Stimulated activated CD8-positive, alpha-beta memory T cell treated with anti-CD3 and anti-CD28 coated beads, Interleukin-2, amount 100 ng/mL, for 48 hours (primary cell): ENCODE measurements around the gene KCNIP1.

Experiments used
- DNase-seq, 2 donors: peaks; one replicate each; pipeline ENCODE4 v3.0.0-alpha.2; 2020; ENCODE audit warnings: low read depth in 2 of 2

Gene KCNIP1

DNA sequence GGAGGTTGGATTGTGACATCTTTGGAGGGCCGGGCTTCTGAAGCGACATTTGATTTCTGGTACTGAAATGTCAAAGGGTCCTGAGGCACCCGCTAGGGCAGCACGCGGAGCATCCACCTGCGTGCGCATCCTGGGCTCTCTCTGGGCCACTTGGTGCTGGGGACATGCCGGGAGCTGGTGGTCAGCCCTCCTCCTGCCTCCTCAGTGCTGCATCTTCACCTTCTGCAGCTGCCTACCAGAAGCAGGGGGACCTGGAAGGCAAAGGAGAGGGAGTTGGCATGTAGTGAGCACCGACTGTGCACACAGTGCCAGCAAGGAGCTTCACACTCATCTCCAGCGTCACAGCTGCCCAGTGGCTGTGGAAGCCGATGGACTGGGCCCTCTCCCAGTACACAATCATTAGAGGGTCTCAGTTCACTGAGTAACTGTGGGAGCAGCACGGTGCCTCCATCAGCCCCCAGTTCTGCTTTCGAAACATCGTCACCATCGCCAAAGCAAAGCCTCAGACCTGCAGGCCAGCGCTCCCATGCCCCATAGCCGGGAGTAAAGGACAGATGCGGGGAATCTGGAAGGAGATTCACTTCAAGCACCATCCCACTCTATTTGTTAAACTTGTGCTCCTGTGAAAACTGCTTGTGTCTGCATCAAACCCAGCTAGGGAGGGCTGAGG lies 138.4 kb downstream of the KCNIP1 start:
- DNase-seq = no peak

DNA sequence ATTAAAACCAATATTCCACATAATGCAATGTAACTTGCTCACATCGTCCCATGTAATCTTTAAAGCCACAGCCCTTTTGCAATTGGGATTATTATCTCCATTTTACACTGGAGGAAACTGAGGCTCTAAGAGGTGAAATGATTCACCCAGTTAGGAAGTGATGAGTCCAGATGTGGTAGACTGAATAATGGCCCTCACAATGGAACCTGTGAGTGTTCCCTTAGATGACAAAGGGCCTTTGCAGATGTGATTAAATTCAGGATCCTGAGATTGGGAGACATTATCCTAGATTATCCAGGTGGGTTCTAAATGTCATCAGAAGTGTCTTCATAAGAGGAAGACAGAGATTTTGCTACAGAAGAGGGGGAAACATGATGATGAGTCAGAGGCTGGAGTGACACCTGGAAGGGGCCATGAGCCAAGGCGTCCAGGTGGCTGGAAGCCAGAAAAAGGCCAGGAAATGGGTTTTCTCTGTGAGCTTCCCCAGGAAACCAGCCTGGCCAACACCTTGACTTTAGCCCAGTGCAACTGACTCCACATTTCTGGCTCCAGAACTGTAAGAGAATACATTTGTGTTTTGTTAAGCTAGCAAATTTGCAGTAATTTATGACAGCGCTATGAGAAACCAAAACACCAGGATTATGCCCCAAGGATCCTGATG lies 139.1 kb downstream of the KCNIP1 start:
- no peak for DNase-seq

DNA sequence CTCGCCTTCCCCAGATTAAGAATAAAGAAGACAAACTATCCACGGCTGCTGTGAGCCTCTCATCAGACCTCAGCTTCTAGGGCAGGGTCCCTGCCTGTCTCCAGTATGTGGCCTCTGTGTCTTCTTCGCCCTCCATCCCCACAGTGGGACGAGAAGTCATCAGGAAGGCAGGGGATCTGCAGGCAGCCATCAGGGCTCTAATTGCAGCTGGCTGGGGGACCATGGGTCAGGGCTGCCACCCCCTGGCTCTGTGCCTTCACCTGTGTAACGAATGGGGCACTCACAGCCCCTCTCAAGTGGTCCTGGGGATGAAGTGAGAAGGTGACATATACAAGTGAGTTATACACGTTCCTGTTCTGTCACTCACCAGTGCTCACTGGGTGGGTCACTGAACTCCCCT lies 139.8 kb downstream of the KCNIP1 start:
- DNase-seq = no peak

DNA sequence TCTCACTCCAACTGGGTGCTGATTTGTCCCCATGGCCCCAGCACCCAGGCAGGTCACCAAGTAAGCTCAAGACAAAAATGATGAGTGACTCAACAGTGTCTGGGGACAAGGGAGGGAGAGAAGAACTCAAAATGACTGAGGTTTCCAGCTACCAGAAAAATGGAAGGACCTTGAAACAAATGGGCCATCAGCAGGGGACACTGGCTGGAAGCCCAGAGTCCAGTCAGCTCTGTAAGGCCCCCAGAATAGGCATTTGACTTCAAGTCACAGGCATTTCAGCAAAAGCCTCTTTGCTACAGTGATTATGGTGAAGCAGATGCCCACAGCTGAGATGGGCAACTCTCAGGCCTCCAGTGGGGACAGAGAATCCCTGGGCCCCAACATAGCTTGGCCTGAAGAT lies 140.7 kb downstream of the KCNIP1 start:
- no peak for DNase-seq

DNA sequence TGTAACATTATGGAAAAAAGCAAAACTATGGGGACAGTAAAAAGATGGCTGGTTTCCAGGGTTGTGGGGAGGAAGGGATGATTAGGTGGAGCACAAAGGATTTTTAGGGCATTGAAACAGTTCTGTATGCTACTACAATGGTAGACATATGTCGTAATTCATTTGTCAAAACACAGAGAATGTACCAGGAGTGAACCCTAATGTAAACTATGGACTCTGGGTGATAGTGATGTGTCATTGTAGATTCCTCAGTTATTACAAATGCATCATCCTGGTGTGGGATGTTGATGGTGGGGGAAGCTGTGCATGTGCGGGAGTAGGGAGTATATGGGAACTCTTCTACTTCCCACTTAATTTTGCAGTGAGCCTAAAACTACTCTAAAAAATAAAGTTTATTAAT lies 144.7 kb downstream of the KCNIP1 start:
- no peak for DNase-seq

DNA sequence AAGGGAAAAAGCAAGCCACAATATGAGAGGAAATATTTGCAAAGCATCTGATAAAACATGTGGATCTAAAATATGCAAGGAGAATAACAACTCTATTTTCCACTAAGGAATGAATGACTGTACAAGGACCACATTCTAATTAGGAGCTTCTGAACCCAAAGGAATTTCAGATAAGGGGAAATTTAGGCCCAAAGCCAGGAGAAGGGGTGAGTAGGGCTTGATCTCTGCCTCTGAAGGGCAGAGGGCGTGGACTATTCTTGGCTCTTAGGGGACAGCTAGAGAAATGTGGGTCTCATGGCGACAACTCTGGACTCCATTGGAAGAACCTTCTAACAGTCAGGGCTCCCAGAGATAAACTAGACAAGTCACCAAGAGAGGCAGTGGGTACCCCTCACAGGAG lies 147.0 kb downstream of the KCNIP1 start:
- DNase-seq = no peak

DNA sequence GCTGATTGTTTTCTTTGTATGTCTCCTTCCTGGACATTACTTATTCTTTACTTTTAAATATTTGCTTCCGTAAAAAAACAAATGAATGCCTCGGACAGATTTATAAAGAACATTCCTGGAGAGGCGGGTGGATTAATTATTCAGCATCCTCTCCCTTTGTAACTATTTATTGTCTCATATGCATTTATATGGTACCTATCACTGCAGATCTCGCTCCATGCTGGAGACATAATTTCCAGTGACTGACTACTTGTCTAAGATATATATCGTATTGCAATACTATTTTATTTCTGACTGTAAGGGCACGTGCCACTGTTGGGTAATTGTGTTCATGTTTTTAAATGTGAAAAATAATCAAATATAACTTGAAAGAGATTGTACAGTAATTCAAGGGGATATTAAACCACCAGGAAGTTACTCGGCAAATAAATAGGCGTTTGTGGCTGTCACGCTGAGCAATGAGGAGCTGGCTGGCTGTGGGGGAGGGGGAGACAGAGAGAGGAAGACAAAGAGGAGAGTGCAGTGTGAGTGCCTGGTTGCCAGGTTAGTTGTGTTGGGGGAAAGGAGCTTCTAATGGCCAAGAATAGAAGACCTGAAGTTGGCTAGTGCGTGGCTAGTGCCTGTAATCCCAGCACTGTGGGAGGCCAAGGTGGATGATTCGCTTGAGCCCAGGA lies 147.9 kb downstream of the KCNIP1 start:
- DNase-seq = no peak

DNA sequence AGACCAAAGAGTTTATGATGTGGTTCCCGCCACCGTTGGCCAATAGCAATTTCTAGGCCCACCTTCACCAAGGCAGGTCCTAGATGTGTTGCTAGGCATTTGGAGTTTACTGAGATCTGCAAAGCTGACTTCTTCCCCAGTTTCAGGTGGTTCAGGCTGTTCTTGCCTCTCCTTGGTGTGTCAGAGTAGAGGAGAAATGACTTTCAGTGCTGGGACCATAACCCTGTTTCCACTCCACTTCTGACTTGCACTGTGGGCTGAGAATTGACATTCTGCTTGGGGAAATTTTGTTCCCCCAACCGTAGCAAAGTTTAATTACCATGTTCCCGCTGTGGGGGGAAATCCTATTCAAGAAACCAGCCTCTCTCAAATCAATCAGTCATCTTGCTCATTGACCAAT lies 151.7 kb downstream of the KCNIP1 start:
- DNase-seq = no peak

DNA sequence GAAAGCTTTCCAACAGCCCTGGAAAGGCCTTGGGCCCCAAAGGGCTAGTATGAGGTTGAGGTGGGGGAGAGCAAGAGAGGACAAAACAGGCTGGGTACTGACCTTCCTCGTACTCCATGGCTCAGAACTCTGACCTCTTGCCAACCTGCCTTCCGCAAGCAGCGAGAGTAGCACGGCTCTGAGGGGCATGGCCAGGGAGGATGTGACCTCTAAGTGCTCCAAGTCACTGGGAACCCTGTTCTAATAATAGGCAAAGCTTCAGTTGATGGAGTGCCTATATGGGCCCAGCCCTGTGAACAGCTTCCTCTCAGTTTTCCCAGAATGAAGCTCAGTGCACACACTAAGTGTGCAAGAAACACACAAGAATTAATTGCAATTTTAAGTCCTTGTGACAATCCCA lies 152.1 kb downstream of the KCNIP1 start:
- DNase-seq = no peak

DNA sequence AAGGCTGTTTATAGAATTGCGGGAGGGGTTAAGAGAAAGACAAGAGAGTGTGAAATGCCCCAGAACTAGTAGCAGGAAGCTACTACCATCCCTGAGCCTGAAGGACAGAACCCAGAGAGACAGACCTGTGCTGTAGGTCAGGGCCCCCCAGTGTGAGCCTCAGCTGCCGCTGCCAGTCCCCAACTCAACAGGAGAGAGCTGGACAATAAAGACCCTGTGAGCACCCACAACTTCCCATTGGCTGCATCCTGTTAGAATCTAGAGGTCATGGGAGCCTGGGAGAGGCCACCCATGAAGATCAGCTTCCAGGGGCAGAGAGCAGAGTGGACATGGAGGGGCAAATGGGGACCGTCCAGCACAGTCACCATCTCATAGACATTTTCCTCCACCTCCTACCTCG lies 152.5 kb downstream of the KCNIP1 start:
- no peak for DNase-seq

DNA sequence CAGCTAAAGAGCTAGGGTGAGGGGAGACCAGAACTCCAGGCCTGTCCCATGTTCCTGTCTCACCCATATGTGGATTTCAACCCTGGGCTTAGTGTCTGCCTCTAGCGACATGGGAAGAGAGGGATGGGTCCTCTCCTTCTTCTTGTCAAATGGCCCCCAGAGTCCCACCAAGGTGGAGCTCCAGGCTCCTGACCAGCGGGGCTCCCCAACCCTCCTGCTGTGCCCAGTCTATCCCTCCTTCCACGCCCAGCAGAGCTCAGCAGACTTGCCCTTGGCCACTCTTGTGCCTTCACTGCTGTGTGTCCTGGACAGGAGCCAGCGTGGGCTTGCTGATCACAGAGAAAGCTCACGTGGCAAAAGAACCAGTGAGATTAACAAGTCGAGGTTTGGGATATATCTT lies 156.7 kb downstream of the KCNIP1 start:
- DNase-seq = no peak

DNA sequence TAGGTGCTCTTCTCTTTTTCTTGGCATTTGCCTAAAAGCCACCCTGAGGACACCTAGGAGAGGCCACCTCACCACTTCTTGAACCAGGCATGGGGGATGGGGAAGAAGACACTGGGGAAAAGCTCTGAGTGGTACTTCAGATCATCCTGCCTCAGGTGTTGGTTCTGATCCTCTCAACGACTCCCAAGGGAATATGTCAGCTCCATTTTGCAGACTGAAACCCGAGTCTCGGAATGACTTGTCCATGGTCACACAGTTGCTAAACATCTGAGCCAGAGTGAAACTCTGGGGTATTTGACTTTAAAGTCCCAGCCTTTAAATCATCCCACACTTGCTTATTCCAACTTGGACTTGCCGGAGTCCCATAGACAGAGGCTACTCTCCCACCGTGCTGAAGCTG lies 159.1 kb downstream of the KCNIP1 start:
- no peak for DNase-seq

DNA sequence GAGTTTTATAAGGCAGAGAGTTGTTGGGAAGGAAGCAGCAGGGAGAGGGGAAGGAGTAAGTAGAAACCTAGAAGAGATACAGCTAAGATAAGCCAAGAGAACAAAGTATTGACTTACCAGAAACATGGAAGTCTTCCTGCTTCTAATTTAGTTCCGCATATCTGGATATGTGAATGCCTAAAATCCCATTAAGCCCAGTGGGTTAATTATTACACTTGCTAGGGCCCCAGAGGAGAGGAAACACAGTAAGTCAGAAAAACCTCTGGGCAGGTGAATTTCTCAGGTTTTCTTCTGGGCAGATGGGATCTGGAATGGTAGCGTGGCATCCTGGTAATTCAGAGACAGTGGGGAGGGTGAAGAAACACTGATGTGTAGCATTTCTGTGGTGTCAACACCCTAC lies 175.0 kb downstream of the KCNIP1 start:
- no peak for DNase-seq

DNA sequence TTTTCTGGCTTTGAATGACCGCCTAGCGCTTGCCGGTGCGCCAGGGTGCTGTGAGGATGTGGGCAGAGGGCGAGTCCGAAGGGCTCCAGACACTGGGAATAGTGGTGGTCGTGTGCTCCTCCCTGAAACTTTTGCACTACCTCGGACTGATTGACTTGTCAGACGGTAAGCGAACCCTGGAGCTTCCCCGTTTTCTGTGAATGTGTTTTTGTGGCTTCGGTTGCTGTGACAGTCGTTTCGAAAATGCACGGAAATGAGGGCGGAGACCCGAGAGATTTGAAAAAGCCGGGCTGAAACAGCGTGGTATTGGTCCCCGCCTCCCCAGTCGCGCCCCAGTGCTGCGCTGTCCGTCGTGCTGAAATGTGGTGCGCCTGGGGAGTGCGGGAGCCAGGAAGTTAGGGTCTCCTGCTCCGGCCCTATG lies 177.2 kb downstream of the KCNIP1 start:
- peak; percentile 26 to 38 for DNase-seq

DNA sequence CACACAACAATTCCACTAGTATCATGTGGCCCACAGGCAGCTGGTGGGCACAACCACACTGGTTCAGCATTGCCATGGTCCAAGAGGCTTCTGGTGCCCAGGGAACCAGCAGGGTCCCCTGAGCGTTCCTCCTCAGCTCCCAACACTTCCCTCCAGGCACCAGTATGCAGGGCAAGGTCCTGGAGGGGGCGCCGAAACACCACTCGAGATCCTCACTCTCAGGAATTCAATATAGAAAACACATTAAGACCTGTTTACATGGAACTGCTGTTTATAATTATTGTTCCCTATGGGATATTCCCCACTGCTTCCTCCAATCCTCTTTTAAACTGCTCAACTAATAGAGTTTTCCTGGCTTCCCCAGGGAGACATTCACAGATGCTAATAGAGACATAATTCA lies 187.8 kb downstream of the KCNIP1 start:
- DNase-seq = no peak

DNA sequence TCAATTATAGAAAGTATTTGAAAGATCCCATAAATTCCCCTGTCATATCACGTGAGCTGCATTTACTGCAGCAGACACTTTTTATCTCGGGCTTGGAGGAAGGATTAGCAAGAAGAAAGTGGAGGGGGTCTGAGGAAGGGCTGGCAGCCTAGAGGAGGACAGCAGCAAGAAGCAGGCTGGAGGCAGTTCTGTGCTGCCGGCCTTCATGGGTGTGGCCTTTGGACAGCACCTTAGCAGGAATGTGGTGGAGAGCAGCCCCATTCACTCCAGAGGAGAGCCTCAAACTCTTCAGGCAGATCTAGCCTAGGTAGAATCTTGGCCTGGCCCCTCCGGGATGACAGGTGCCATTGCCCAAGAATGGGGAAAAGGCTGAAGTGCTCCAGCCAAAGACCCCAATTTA lies 189.9 kb downstream of the KCNIP1 start:
- no peak for DNase-seq

DNA sequence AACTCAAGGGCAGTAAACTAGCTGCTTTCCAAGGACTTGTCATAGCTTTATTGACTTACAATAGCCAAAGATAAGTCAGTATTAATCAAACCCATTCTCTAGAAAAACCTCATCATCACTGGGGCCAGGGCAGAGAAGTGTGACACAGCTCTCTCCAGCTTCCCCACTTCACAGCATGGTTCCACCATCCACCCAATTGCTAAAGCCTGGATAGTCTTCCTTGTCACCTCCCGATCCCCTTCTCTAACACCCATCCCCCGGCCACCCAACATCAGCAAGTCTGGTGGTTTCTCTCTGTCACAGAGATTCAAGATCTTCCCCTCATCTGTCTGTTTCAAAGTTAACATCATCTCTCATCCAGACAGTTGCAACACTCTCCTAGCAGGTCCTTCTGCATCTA lies 191.1 kb downstream of the KCNIP1 start:
- DNase-seq = no peak

DNA sequence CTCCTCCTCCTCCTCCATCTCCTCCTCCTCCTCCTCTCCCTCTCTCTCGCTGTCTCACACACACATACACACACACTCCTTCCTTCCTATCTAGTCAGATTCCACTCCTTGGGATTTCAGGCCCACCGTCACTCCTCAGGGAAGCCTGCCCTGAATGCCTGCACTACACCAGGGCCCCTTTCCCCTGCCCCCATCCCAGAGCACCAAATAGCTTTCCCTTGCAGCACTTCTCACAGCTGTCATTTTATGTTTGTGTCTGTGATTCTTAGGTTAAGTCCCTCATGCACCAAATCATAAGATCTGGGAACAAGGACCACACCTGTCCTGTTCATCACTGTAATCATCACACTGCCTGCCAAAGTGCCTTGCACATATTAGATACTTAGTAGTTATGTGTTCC lies 193.2 kb downstream of the KCNIP1 start:
- no peak for DNase-seq

DNA sequence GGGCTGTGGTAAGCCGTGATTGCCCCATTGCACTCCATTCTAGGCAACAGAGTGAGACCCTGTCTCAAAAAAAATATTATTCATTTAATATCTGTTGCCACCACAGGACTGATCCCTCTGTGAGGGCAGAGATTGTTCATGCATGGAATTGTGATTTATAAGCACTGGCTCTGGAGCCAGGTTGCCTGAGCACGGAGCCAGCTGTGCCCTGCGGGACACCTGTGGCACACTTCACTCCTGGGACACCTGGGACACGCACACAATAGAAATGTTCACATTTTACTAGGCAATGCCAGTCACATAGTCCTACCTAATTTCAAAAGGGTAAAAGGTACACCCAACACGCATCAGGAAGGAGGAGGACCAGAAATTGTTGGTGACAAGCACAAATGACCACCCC lies 196.7 kb downstream of the KCNIP1 start:
- no peak for DNase-seq

DNA sequence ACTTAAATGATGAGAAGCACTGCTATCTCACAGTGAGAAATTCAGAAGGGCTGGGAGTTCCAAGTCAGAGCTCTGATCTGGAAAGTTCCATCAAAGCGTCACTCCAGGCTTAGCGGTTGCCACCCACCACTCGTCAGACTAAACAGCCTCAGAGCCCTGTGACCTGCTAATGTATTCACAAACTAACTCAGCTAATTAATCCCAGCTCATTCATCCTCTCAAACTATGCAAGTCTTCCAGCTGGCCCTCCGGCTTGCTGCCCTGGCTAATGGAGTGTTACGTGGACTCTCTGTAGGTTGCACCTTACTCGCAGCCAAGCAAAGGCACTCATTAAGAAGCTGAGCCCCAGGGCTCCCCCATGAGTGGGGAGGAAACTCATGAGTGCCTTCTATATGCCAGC lies 197.5 kb downstream of the KCNIP1 start:
- no peak for DNase-seq

DNA sequence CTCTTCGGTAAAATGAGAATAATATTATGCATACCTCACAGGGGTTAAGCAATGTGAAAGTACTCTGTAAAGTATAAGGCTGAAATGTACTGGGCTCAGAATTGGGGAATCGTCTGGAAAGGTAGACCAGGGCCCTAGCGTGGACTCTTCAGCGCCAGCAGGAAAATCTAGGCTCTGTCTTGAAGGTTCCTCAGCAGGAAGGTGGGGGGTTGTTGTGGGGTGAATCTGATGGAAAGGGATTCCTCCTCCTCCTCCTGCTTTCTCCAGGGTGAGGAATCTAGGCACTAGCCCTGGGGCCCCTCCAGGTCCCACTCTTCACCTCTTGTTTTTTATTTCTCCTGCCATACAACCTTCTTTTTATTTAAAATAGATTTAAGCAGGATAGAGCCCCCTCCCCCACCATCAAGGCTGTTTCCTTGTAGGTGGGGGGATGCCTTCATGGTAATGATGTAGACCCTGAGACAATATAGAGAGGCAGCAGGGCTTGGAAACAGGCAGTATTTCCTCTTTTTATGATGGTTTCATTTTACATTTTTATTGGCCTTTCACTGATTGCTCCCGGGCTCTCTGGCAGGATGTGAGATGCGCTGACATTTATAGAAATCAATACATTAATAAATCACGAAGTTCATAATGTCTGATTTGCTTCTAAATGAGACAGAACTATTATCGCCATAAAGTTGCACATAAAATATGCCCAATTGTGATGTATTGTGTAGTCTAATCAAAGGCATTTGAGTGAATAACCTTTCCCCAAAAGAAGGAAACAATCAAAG lies 200.8 kb downstream of the KCNIP1 start:
- DNase-seq = no peak

DNA sequence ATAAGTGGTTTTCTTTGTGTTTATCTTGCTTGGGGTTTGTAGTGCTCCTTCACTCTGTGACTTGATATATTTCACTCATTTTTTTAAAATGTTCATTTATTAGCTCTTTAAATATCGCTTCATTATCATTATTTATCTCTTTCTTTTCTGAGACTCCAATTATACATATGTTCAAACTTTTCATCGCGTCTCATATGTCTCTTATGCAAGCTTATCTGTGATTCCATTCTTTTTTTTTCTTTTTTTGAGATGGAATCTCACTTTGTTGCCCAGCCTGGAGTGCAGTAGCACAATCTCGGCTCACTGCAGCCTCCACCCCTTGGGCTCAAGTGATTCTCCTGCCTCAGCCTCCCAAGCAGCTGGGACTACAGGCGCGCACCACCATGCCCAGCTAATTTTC lies 205.8 kb downstream of the KCNIP1 start:
- no peak for DNase-seq

DNA sequence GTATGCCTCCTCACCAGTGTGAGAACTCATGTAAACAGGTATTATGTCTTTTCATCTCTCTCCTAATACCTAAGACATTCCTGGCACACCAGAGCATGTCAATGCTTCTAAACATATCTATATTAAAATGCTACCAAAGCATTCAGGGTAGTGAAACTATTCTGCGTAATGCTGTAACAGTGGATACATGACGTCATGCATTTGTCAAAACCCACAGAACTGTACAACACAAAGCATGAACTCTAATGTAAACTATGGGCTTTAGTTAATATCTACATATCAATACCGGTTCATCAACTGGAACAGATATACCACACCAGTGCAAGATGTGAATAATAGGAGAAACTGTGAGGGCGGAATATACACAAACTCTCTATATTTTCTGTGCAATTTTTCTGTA lies 207.5 kb downstream of the KCNIP1 start:
- no peak for DNase-seq
